ENCODE measurements around the gene RPL22.
"Not testable (repeated sequence)": the region's sequence is repeated elsewhere in the genome, so short reads cannot be mapped to it uniquely, and the experiment has no call there.

RPL22 gene

GRCh38 chr1:6221210-6221784 is 21.9 kb upstream of the RPL22 start:
- Histone ChIP-seq H3K36me3 (replicated peaks) (peaks cover 24% of the 10 kb centered on the region), H3K27ac (no peak overlapping the region), H3K27me3 (replicated peaks) (no peaks in the 10 kb centered on the region), H3K4me3 (ENCODE audit: low read depth, low read length) (no peak overlapping the region)
- TF ChIP-seq CTCF (IDR thresholded peaks at IDR 0.05; ENCODE audit: low read depth, low read length, missing control alignments) = no peak
- no peak for DNase-seq
- in situ Hi-C loops (cut with HindIII; ENCODE audit: low pct_ligation_motif_present, low sequenced_read_pairs) = no loop called here

- Histone ChIP-seq H3K4me3 (ENCODE audit: low read depth, low read length) (no peak overlapping the region), H3K27me3 (replicated peaks) (no peaks in the 10 kb centered on the region), H3K36me3 (replicated peaks) (peaks cover 22% of the 10 kb centered on the region), H3K27ac (no peak overlapping the region)
- TF ChIP-seq CTCF (IDR thresholded peaks at IDR 0.05; ENCODE audit: low read depth, low read length, missing control alignments) = no peak
- in situ Hi-C loops (cut with HindIII; ENCODE audit: low pct_ligation_motif_present, low sequenced_read_pairs) = no loop called here
- no peak for DNase-seq
These were observed 20.8 kb upstream of the RPL22 start for GRCh38 chr1:6220236-6220635.

- H3K27me3 ChIP-seq (replicated peaks); DNase-seq; H3K27ac ChIP-seq; in situ Hi-C loops (cut with HindIII; ENCODE audit: low pct_ligation_motif_present, low sequenced_read_pairs); H3K4me3 ChIP-seq (ENCODE audit: low read depth, low read length): not testable (repeated sequence)
- peaks cover 20% of the 10 kb centered on the region for H3K36me3 ChIP-seq (replicated peaks)
These were observed 20.2 kb upstream of the RPL22 start for GRCh38 chr1:6219641-6220040.

- no peak for TF ChIP-seq CTCF (IDR thresholded peaks at IDR 0.05; ENCODE audit: low read depth, low read length, missing control alignments)
- Histone ChIP-seq H3K4me3 (ENCODE audit: low read depth, low read length) (no peak overlapping the region), H3K27ac (no peak overlapping the region), H3K36me3 (replicated peaks) (peaks cover 12% of the 10 kb centered on the region), H3K27me3 (replicated peaks) (no peaks in the 10 kb centered on the region)
- DNase-seq = no peak
- in situ Hi-C loops (cut with HindIII; ENCODE audit: low pct_ligation_motif_present, low sequenced_read_pairs) = no loop called here
These were observed 19.2 kb upstream of the RPL22 start for GRCh38 chr1:6218375-6219164.

GRCh38 chr1:6212193-6212959 is 13.0 kb upstream of the RPL22 start:
- no peak overlapping the region for H3K4me3 ChIP-seq (ENCODE audit: low read depth, low read length)
- no peak for DNase-seq
- no peaks in the 10 kb centered on the region for H3K27me3 ChIP-seq (replicated peaks)
- peaks cover 18% of the 10 kb centered on the region for H3K36me3 ChIP-seq (replicated peaks)
- no peak for TF ChIP-seq CTCF (IDR thresholded peaks at IDR 0.05; ENCODE audit: low read depth, low read length, missing control alignments)
- in situ Hi-C loops (cut with HindIII; ENCODE audit: low pct_ligation_motif_present, low sequenced_read_pairs) = no loop called here
- no peak overlapping the region for H3K27ac ChIP-seq

GRCh38 chr1:6211731-6212130 is 12.3 kb upstream of the RPL22 start:
- Histone ChIP-seq H3K27me3 (replicated peaks) (no peaks in the 10 kb centered on the region), H3K36me3 (replicated peaks) (peaks cover 18% of the 10 kb centered on the region), H3K27ac (no peak overlapping the region), H3K4me3 (ENCODE audit: low read depth, low read length) (no peak overlapping the region)
- DNase-seq = no peak
- TF ChIP-seq CTCF (IDR thresholded peaks at IDR 0.05; ENCODE audit: low read depth, low read length, missing control alignments) = no peak
- in situ Hi-C loops (cut with HindIII; ENCODE audit: low pct_ligation_motif_present, low sequenced_read_pairs) = no loop called here

Data from brain microvascular endothelial cell (primary cell).